Kidney (tissue), 14 donors: ENCODE data around the gene MBOAT1. TPM values are rescaled to one million over a fixed set of nuclear protein-coding genes. Genes with fewer than 3 reads are reported as not detected.

Experiments used
- DNase-seq, 5 donors: peaks; one replicate each; pipeline ENCODE4 v3.0.0-alpha.2; 2013 to 2020
- FAIRE-seq: peaks from 2 replicates; lab custom pipeline; 2012; peaks lifted over from hg19 to GRCh38; lab: Jason Lieb, UNC
- H3K27ac ChIP-seq, 2 donors: one replicate each; pipeline ENCODE4 v1.7.0; 2013; ENCODE audit warnings: low read depth in 2 of 2, low read length in 2 of 2, inconsistent platforms in 1 of 2
- H3K27me3 ChIP-seq: one replicate; pipeline ENCODE4 v1.7.1; 2013; ENCODE audit warnings: low read length, inconsistent platforms; ENCODE audit not compliant: control insufficient read depth, insufficient read depth
- H3K36me3 ChIP-seq, 3 donors: one replicate each; pipeline versions ENCODE4 v1.7.0 to v1.7.1; 2013; ENCODE audit warnings: low read length in 3 of 3, control low read depth in 1 of 3, inconsistent platforms in 1 of 3; ENCODE audit not compliant: insufficient read depth in 3 of 3, control insufficient read depth in 2 of 3
- H3K4me1 ChIP-seq, 3 donors: one replicate each; pipeline versions ENCODE4 v1.7.0 to v1.7.1; 2013; ENCODE audit warnings: low read length in 3 of 3, inconsistent platforms in 1 of 3, low read depth in 1 of 3; ENCODE audit not compliant: control insufficient read depth in 2 of 3, insufficient read depth in 2 of 3
- H3K4me3 ChIP-seq, 3 donors: one replicate each; pipeline versions ENCODE4 v1.7.0 to v1.8.1; 2013; ENCODE audit warnings: low read length in 3 of 3, control low read depth in 1 of 3, inconsistent platforms in 1 of 3
- H3K9ac ChIP-seq, 3 donors: one replicate each; pipeline versions ENCODE4 v1.7.0 to v1.7.1; 2013; ENCODE audit warnings: low read length in 3 of 3, control low read depth in 1 of 3, inconsistent platforms in 1 of 3
- H3K9me3 ChIP-seq, 3 donors: one replicate each; pipeline versions ENCODE4 v1.7.0 to v1.7.1; 2013; ENCODE audit warnings: low read length in 3 of 3, control low read depth in 1 of 3, inconsistent platforms in 1 of 3; ENCODE audit not compliant: control insufficient read depth in 2 of 3, insufficient read depth in 1 of 3
- CTCF ChIP-seq: IDR thresholded peaks from 3 replicates; pipeline ENCODE4 v1.5.1; 2012; ENCODE audit warnings: mild to moderate bottlenecking, moderate library complexity, borderline replicate concordance; ENCODE audit not compliant: insufficient read depth; ENCODE audit errors: extremely low read depth
- intact Hi-C: fragments of 100-400 bp; cut with DNase I; formaldehyde crosslinking; loops from one replicate; pipeline ENCODE4 v1.11.1; 2022
- polyA plus RNA-seq: library from polyadenylated mRNA; stranded (reverse); fragments of 350-450 nt; fragmentation: Illumina TruSeq; extraction: RNeasy Lipid Tissue Mini Kit (QIAGEN cat#74804); gene quantifications from one replicate; pipeline ENCODE4 v1.2.3, GENCODE V29; 2014; ENCODE audit warnings: low read depth, low replicate concordance; ENCODE audit not compliant: insufficient read depth
- total RNA-seq: library from RNA; stranded (reverse); fragmentation: NEBNext Ultra II Directional; extraction: Animal tissue kit (Norgen Biotek cat#: 25700); gene quantifications from one replicate; pipeline ENCODE4 v1.2.1, GENCODE V29; 2021
- donor health status: control.
- donor health status: control.
- donor health status: control.
- donor health status: control.
- donor health status: control.
- donor health status: DM: yes; HTN: yes; CAD: no.
- donor health status: Normal renal cell carcinoma (clear cell type).

The MBOAT1 gene
- total and polyA plus RNA-seq, 2 donors from 2014 or later, result 1.9 to 15.1 TPM

GRCh38 chr6:20220359-20220758 lies 8.1 kb upstream of the MBOAT1 start:
- intact Hi-C loops, result no loop called here
- TF ChIP-seq CTCF, result no peak
- Histone ChIP-seq H3K36me3 (no peaks in the 10 kb centered on the region), H3K4me3 (no peak overlapping the region), H3K4me1 (no peaks in the 10 kb centered on the region), H3K27ac (no peak overlapping the region), H3K9ac (no peak overlapping the region), H3K27me3 (no peaks in the 10 kb centered on the region), H3K9me3 (no peaks in the 10 kb centered on the region)
- DNase-seq (no peak), FAIRE-seq (no peak)

- intact Hi-C loops, result no loop called here
Observed at GRCh38 chr6:20217891-20218290, 5.6 kb upstream of the MBOAT1 start.

GRCh38 chr6:20217324-20217855 lies 5.1 kb upstream of the MBOAT1 start:
- no peak overlapping the region for H3K27ac ChIP-seq

More at GRCh38 chr6:20217891-20218290, 5.6 kb upstream of the MBOAT1 start:
- Histone ChIP-seq H3K27me3 (no peaks in the 10 kb centered on the region), H3K36me3 (no peaks in the 10 kb centered on the region), H3K27ac (no peak overlapping the region), H3K4me3 (no peak overlapping the region), H3K4me1 (peaks cover 0 to 6% (median 0%) of the 10 kb centered on the region in 3 donors), H3K9me3 (no peaks in the 10 kb centered on the region), H3K9ac (no peak overlapping the region)
- FAIRE-seq (no peak), DNase-seq (no peak)
- TF ChIP-seq CTCF, result no peak

More at GRCh38 chr6:20217324-20217855, 5.1 kb upstream of the MBOAT1 start:
- no peak overlapping the region for H3K4me3 ChIP-seq
- no peaks in the 10 kb centered on the region for H3K27me3 ChIP-seq
- DNase-seq (no peak), FAIRE-seq (no peak)
- intact Hi-C loops, result no loop called here
- no peaks in the 10 kb centered on the region for H3K36me3 ChIP-seq
- H3K9ac ChIP-seq, result no peak overlapping the region
- peaks cover 0 to 6% (median 0%) of the 10 kb centered on the region in 3 donors for H3K4me1 ChIP-seq
- H3K9me3 ChIP-seq, result no peaks in the 10 kb centered on the region
- no peak for TF ChIP-seq CTCF
